Left cardiac atrium (tissue), 4 donors: ENCODE data around the gene RIMKLB. TPM values are rescaled to one million over a fixed set of nuclear protein-coding genes. Genes with fewer than 3 reads are reported as not detected.

Source experiments
- ATAC-seq, 2 donors: fragments of 200-7000 bp; cut with Tn5 transposase; one replicate each; pipeline ENCODE4 v1.9.1; 2020; ENCODE audit warnings: mild to moderate bottlenecking in 2 of 2, moderate library complexity in 2 of 2
- DNase-seq: peaks from one replicate; pipeline ENCODE4 v3.0.0-alpha.2; 2020
- intact Hi-C, 2 donors: fragments of 100-400 bp; cut with DNase I; formaldehyde crosslinking; loops; one replicate each; pipeline versions ENCODE4 v1.14.1 to v1.15.1; 2022 to 2023
- total RNA-seq, 2 donors: library from RNA; stranded (reverse); fragmentation: NEBNext Ultra II Directional; extraction: Animal tissue kit (Norgen Biotek cat#: 25700); gene quantifications; one replicate each; pipeline ENCODE4 v1.2.1, GENCODE V29; 2021
- donor health status: DM: no; HTN: yes; CAD: no.
- donor health status: DM: no; HTN: yes; CAD: no; lungs with severe emphysema.
- donor health status: DM: yes; HTN: yes; CAD: no.
- donor health status: Dilated cardiomyopathy.

The RIMKLB gene
- total RNA-seq, 2 donors from 2014 or later = 15.7 to 16.5 TPM

GRCh38 chr12:8829125-8829518 is 131.3 kb downstream of the RIMKLB start:
- ATAC-seq = no peak
- DNase-seq = no peak

GRCh38 chr12:8829621-8830020 is 131.8 kb downstream of the RIMKLB start:
- intact Hi-C loops = no loop called here
- DNase-seq (no peak), ATAC-seq (no peak)

More at GRCh38 chr12:8829125-8829518, 131.3 kb downstream of the RIMKLB start:
- intact Hi-C loops = no loop called here

GRCh38 chr12:8831116-8831515 is 133.3 kb downstream of the RIMKLB start:
- DNase-seq = no peak
- ATAC-seq = no peak
- intact Hi-C loops = no loop called here

- no peak for DNase-seq
- intact Hi-C loops = no loop called here
- ATAC-seq = no peak
Measured at GRCh38 chr12:8832500-8832899, 134.7 kb downstream of the RIMKLB start.

Other genes starting within 250 kb of the RIMKLB start
- not detected for gene CLEC6A, start 242.0 kb upstream of the RIMKLB start, total RNA-seq
- under 1 TPM in 1 of 2 donors, not detected in 1; 0.21 TPM for gene CLEC4D, start 184.5 kb upstream of the RIMKLB start, total RNA-seq
- 1 to 10 TPM in 1 of 2 donors, under 1 TPM in 1; 0.81 to 2.5 TPM for gene CLEC4E, start 157.1 kb upstream of the RIMKLB start, total RNA-seq
- under 1 TPM in 1 of 2 donors, not detected in 1; 0.10 TPM for gene AICDA, start 85.1 kb upstream of the RIMKLB start, total RNA-seq
- 100 to 1,000 TPM in 1 of 2 donors, 10 to 100 TPM in 1; 64.8 to 120 TPM for gene MFAP5, start 35.2 kb upstream of the RIMKLB start, total RNA-seq
- under 1 TPM in 1 of 2 donors, not detected in 1; 0.44 TPM for gene A2ML1, start 124.6 kb downstream of the RIMKLB start, total RNA-seq
- 10 to 100 TPM; 20.1 to 20.3 TPM for gene PHC1, start 216.5 kb downstream of the RIMKLB start, total RNA-seq